Activated effector memory CD4-positive, alpha-beta T cell treated with Interleukin-2 at 50 U/mL for 16 hours (primary cell): Measurements from ENCODE around the gene WHRN.

Experiments used
- DNase-seq: peaks from one replicate; pipeline ENCODE4 v3.0.0-alpha.2; 2020

Gene WHRN

DNA sequence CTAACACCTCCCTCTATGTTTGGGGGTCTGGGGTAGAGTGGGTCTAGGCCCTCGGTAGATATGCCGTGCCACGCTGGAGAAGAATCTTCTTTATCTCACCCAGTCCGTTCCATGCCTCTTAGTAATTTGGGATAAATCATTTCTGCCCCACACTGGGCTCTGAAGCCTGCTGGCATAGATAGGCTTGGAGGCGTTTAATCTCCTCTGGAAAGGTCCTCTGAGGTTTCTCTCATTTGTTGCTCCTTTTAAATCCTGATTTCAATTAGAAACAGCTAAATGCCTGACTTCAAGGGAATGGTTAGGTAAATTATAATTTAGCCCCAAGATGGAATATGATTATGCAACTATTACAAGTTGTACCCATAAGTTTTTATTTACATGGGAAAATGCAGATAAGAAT lies 59.7 kb downstream of the WHRN start:
- DNase-seq, result no peak

- no peak for DNase-seq
These were observed 63.3 kb downstream of the WHRN start for GRCh38 chr9:114442022-114442421.

DNA sequence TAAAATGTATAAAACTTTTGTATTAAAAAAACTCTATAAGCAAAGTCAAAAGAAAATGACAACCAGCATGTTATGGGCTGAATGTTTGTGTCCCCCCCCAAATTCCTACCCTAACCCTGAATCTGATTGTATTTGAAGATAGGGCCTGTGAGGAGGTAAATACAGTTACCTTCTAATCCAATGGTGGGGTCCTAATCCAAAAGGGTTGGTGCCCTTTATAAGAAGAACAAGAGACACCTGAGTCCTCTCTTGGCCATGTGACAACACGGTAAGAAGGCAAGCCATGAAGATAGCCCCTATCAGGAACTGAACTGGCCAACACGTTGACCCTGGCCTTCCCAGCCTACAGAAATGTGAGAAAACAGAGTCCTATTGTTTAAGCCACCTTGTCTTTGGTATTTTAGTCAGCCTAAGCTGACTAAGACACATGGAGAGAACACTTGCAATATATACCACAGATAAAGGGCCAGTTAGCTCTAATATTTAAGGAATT lies 67.8 kb downstream of the WHRN start:
- DNase-seq, result no peak

- DNase-seq, result no peak
These were observed 70.4 kb downstream of the WHRN start for GRCh38 chr9:114434878-114435311.

DNA sequence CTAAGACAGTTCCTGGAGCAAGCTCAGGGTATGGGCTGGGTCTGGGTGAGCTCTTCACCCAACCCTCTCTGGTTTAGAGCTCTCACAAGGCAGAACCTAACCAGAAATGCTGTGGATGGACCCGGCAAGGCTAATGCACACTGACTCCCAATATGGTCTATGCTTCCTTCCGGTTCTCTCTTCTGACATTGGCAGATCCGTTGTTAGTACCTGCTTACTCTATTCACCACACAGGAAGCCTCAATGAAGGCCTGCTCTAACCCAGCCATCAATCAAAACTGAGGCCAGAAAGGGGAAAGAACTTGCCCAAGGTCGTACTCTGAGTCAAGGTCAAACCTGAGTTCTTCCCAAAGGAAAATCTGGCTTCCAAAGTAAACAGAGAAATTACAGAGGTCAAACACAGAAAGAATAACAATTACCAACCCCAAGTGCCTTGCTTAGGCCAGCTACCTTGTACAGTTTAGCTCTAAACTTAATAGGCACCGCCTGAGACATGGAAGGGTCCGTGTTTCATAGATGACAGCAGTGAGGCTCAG lies 71.5 kb downstream of the WHRN start:
- no peak for DNase-seq

DNA sequence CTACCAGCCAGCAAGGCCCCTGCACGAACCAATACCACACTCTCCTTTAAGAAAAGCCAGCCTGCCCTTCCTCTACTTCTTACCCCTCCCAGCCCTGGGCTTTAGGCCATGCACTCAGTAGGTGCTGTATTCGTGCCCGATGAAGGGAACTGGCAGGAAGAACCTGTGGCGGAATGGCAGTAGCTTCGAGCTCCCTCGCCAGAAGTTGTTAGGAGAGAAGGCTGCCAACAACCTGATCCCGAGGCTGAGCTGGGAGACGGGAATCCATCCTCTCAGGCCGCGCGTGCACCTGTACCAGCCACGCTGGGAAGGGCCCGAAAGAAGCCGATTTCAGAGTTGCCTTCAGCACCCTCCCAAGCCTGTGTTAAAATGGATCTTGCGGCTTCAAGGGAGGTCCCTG lies 72.2 kb downstream of the WHRN start:
- DNase-seq, result no peak

- DNase-seq, result no peak
These were observed 72.8 kb downstream of the WHRN start for GRCh38 chr9:114432323-114433067.

- no peak for DNase-seq
These were observed 73.5 kb downstream of the WHRN start for GRCh38 chr9:114431770-114432169.

GRCh38 chr9:114431003-114431402 lies 74.3 kb downstream of the WHRN start:
- no peak for DNase-seq

DNA sequence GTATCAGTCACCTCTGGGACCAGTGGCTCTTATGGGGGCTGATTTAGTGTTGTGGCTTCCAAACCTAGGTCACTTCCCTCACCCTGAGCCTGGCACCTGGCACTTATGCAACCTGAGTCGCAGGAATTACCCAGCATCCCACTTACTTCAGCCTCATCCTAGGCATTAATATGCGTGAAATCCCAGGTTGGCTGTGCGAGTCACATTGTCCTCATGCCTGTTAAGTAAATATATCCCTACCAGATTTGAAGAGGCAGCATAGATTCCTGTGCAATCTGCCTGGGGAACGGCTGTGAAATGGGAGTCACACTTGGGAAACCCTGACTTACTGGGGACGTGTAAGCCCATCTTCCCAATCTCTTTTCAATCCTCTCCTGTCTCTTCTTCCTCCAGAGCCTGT lies 74.8 kb downstream of the WHRN start:
- DNase-seq, result no peak

DNA sequence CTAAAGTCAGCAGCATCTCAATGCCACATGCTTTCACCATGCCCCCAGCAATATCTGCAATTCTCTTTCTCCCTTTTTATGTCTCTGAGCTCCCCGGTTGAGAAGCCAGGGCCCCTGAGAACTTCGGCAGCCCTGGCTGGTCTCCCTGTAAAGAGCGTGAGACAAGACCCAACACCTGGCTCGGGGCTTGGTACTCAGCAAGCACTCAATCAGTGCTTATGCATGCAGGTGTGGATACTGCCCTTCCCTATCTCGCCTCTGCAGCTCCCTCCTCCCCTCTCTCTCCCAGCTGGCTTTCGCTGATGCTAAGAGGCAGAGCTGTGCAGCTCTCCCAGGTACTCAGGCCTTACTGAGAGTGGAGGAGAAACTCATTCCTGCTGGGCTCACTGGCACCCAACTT lies 75.8 kb downstream of the WHRN start:
- DNase-seq, result no peak

DNA sequence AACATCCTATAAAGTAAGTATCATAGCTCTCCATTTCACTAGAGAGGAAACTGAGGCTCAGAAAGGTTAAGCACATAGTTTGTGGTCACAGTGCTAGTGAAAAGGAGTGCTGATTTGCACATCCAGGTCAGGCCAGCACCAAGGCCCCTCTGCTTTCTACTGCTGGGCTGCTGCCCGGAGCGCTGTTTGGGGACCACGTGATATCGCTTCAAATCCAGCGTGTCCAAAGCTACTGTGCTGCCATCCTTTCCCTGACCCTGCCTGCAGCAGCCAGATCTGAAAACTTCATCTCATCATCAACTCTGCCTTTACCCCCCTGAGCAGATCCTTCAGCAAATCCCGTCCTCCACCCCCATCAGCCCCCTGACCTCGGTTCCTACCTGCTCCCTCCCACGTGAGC lies 76.8 kb downstream of the WHRN start:
- no peak for DNase-seq

DNA sequence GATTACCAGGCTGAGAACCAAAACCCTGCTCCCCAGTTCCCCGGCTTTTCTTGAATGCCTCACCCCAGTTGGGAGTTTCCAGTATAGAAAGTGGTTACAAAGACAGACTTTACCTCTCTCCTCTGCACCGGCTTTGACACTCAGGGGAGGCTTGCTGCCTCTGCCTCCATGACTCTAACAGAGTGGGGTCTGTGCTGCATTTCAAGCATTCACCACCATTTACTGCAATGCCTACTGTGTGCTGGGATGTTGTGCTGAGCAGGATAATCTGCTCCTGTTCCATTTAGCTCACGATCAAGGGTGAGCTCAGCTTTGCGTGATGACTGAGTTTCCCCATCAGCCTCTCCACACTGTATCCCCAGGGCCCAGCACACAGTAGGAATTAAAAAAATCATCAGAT lies 77.6 kb downstream of the WHRN start:
- no peak for DNase-seq

DNA sequence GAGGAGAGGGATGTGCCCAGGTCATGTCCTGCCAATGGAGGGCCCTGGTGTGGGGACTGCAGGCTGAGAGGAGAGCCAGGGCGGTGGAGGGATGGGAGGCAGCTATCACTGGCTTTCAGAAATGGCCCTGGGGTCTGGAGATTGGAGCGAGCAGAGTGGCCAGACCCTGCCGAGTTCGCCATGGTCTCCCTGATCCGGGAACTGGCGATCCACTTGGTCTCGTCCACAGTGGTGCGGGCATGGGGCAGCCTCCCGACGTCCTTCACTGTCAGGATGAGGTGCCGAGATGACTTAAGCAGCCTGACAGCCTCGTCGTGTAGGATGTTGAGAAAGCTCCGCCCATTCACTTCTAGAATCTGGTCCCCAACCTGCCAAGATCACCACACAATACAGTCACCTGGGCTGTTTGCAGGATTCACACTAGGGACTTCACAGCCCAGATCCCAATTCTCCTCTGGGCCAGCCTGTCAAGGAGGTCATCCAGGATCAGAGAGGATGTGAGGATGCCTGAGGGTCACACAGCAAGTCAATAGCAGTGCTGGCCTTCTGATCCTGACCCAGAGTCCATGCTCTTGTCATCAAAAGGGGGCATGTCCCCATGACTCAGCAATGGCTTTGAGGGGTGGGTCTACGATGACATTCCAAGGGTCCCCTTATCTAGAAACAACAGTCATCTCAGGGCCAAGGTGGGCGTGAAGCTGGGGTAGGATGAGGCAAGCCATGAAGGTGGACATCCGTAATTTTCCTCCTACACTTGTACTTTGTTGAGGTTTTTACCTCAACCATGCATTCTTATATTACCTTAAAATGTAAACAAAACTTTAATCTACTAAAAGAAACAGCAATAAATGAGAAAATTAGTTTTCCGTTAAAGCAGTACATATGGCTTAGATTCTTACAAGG lies 79.0 kb downstream of the WHRN start:
- no peak for DNase-seq

- no peak for DNase-seq
These were observed 80.1 kb downstream of the WHRN start for GRCh38 chr9:114425126-114425525.

- no peak for DNase-seq
These were observed 81.1 kb downstream of the WHRN start for GRCh38 chr9:114424126-114424525.

- DNase-seq, result no peak
These were observed 82.1 kb downstream of the WHRN start for GRCh38 chr9:114423181-114423580.

GRCh38 chr9:114421147-114421546 lies 84.1 kb downstream of the WHRN start:
- no peak for DNase-seq

- no peak for DNase-seq
These were observed 85.5 kb downstream of the WHRN start for GRCh38 chr9:114419796-114420195.

GRCh38 chr9:114418053-114418452 lies 87.2 kb downstream of the WHRN start:
- DNase-seq, result no peak

GRCh38 chr9:114417511-114417910 lies 87.8 kb downstream of the WHRN start:
- DNase-seq, result no peak

DNA sequence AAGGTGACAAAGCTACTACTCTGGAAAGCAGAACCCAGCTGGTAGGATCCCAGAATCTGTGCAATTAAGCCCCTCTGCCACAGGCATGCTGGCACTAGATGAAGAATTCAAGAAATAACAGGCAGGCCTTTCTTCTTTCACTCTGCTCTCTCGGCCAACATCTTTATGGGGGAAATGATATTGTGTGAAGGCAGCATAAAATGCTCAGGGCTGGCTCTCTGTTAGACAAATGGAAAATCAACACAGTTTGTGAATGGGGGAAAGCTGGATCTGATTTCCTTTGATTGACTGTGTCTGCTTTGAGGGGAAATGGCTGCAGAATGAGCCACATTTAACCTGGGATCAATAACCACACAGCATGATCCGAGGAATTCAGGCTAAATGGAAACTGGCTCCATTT lies 88.4 kb downstream of the WHRN start:
- DNase-seq, result no peak

- no peak for DNase-seq
These were observed 89.0 kb downstream of the WHRN start for GRCh38 chr9:114416290-114416689.

DNA sequence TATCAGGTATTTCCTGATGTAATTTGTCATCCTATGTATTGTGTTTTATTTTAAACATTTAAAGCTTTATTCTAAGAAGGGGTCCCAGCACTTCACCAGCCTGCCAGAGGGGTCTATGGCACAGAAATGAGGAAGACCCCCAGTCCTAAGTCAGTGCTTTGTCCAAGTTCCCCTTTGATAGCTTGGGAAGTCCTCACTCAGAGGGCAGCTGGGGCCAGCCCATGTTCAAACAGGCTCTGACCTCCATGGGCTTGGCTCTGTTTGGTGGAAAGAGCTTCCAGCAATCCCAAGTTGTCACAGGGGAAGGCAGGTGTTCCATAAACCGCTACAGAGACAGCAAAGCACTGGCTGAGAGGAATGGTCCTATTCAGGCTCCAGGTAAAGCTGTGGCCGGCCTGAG lies 90.9 kb downstream of the WHRN start:
- DNase-seq, result no peak
